HepG2 (cell line): ENCODE measurements around the gene WLS. TPM values are rescaled to one million over a fixed set of nuclear protein-coding genes. Genes with fewer than 3 reads are reported as not detected.

Experiments
- ATAC-seq: fragments of 200-7000 bp; cut with Tn5 transposase; 3 replicates; pipeline ENCODE4 v1.9.1; 2020; ENCODE audit warnings: mild to moderate bottlenecking, moderate library complexity
- BruUV-seq: library from RNA; stranded (reverse); fragments of 400-500 nt; replicated peaks from 2 replicates; lab custom pipeline; 2021; lab: Mats Ljungman, UMichigan
- CTCF ChIA-PET: fragments of 300-600 bp; formaldehyde crosslinking; extraction: SDS; loops from one replicate; lab custom pipeline; 2021; ENCODE audit warnings: low total read pairs, inconsistent platforms, low intra/inter-chr PET ratio; lab: Yijun Ruan, JAX
- POLR2A ChIA-PET: fragments of 350-600 bp; sonication (Branson Sonifier 250); formaldehyde crosslinking; loops from one replicate; lab custom pipeline; 2020; ENCODE audit warnings: antibody characterized with exemption, inconsistent platforms; lab: Yijun Ruan, JAX
- DNase-seq: peaks from one replicate; pipeline ENCODE4 v3.0.0-alpha.2; 2015; ENCODE audit warnings: low spot score
- FAIRE-seq: peaks from 3 replicates; lab custom pipeline; 2011; peaks lifted over from hg19 to GRCh38; lab: Jason Lieb, UNC
- H2AFZ ChIP-seq: one replicate; pipeline ENCODE4 v1.6.1; 2011; ENCODE audit warnings: low read length, inconsistent platforms
- H3K27ac ChIP-seq: fragments of 300-600 bp; 3 replicates; pipeline ENCODE4 v1.8.0; 2011; ENCODE audit warnings: mixed run types, mild to moderate bottlenecking, mixed read lengths, low read length, inconsistent platforms; ENCODE audit not compliant: insufficient read depth; ENCODE audit errors: extremely low read length
- H3K27me3 ChIP-seq, 2 experiments: fragments of 200-600 bp in 1 of 2; 2 replicates in 1 of 2; 3 replicates in 1 of 2; pipeline versions ENCODE4 v1.6.0 to v1.8.0; 2011; ENCODE audit warnings: low read length in 2 of 2, mild to moderate bottlenecking in 2 of 2, moderate library complexity in 2 of 2, inconsistent platforms in 1 of 2; ENCODE audit not compliant: insufficient read depth in 2 of 2, control insufficient read depth in 1 of 2
- H3K36me3 ChIP-seq, 2 experiments: fragments of 200-600 bp in 1 of 2; replicated peaks in 1 of 2; 2 replicates in 1 of 2; 3 replicates in 1 of 2; pipeline versions ENCODE4 v1.5.1 to v1.8.0; 2011; ENCODE audit warnings: low read length in 2 of 2, inconsistent platforms in 1 of 2; ENCODE audit not compliant: insufficient read depth in 2 of 2, control insufficient read depth in 1 of 2
- H3K4me1 ChIP-seq: 2 replicates; pipeline ENCODE4 v1.5.1; 2012; ENCODE audit warnings: low read length, inconsistent platforms; ENCODE audit not compliant: insufficient read depth
- H3K4me2 ChIP-seq: 2 replicates; pipeline ENCODE4 v1.6.0; 2011; ENCODE audit warnings: low read depth, low read length, inconsistent platforms
- H3K4me3 ChIP-seq, 3 experiments: fragments of 200-600 bp in 1 of 3; sonication (generic), shearing (Covaris generic) in 1 of 3; replicated peaks in 1 of 3; 2 replicates each; pipeline ENCODE4 v1.5.1; 2011 to 2016; ENCODE audit warnings: low read length in 3 of 3, inconsistent platforms in 2 of 3, low read depth in 2 of 3, mild to moderate bottlenecking in 2 of 3, control low read depth in 1 of 3, mixed read lengths in 1 of 3; ENCODE audit not compliant: insufficient read depth in 1 of 3
- H3K79me2 ChIP-seq: one replicate; pipeline ENCODE4 v1.6.1; 2011; ENCODE audit warnings: low read length, inconsistent platforms; ENCODE audit not compliant: insufficient read depth
- H3K9ac ChIP-seq: 2 replicates; pipeline ENCODE4 v1.6.0; 2011; ENCODE audit warnings: mild to moderate bottlenecking, low read depth, low read length, inconsistent platforms; ENCODE audit not compliant: insufficient read depth
- H3K9me3 ChIP-seq: 2 replicates; pipeline ENCODE4 v1.5.1; 2012; ENCODE audit warnings: mild to moderate bottlenecking, low read length
- H4K20me1 ChIP-seq: 2 replicates; pipeline ENCODE4 v1.6.0; 2011; ENCODE audit warnings: inconsistent platforms, mild to moderate bottlenecking, low read length, moderate library complexity; ENCODE audit not compliant: insufficient read depth
- E2F5 ChIP-seq: sonication (generic); formaldehyde crosslinking; conservative IDR thresholded peaks from 2 replicates; pipeline ENCODE4 v1.4.0; 2020; ENCODE audit warnings: missing genetic modification reagents
- FOSL2 ChIP-seq: sonication (generic); formaldehyde crosslinking; IDR thresholded peaks from 2 replicates; pipeline ENCODE4 v1.4.0; 2020; ENCODE audit warnings: missing genetic modification reagents
- IRF1 ChIP-seq: sonication (generic); formaldehyde crosslinking; IDR thresholded peaks from 2 replicates; pipeline ENCODE4 v1.4.0; 2020; ENCODE audit warnings: low read depth, mild to moderate bottlenecking, missing genetic modification reagents
- MAFF ChIP-seq: IDR thresholded peaks from 2 replicates; pipeline ENCODE4 v1.6.1; 2011; ENCODE audit warnings: low read depth, low read length, improper control_type of control experiment
- MAFK ChIP-seq, 2 experiments: IDR thresholded peaks in 1 of 2; conservative IDR thresholded peaks in 1 of 2; 2 replicates each; pipeline ENCODE4 v1.6.1; 2011; ENCODE audit warnings: improper control_type of control experiment in 2 of 2, low read length in 2 of 2
- NBN ChIP-seq: fragments of 450-650 bp; conservative IDR thresholded peaks from 2 replicates; pipeline ENCODE4 v1.6.1; 2017
- RNF2 ChIP-seq: fragments of 450-650 bp; conservative IDR thresholded peaks from 2 replicates; pipeline ENCODE4 v1.6.1; 2016; ENCODE audit warnings: low read depth
- SKI ChIP-seq: fragments of 450-650 bp; IDR thresholded peaks from one replicate; pipeline ENCODE4 v1.6.1; 2018; ENCODE audit warnings: mild to moderate bottlenecking; ENCODE audit not compliant: partially characterized antibody
- ZBTB10 ChIP-seq: sonication (generic); formaldehyde crosslinking; IDR thresholded peaks from 2 replicates; pipeline ENCODE4 v1.4.0; 2020; ENCODE audit warnings: missing genetic modification reagents, borderline replicate concordance
- WGBS: methylation state at CpG from one replicate; pipeline ENCODE4 v1.1.6; 2017; ENCODE audit warnings: low lambda C conversion rate; 5-methylcytosine and 5-hydroxymethylcytosine counted together
- in situ Hi-C: cut with HindIII; loops from 2 replicates; pipeline ENCODE4 v1.10.0; 2017; ENCODE audit warnings: low pct_unique_long_range_greater_than_20kb; ENCODE audit not compliant: extremely low pct_ligation_motif_present
- intact Hi-C: fragments of 100-400 bp; cut with micrococcal nuclease; formaldehyde crosslinking; loops from one replicate; pipeline ENCODE4 v1.10.0; 2022; ENCODE audit not compliant: unreplicated experiment
- polyA plus RNA-seq, 8 experiments: library from polyadenylated mRNA; depleted of rRNA in 3 of 8; stranded (reverse) in 7 of 8; unstranded in 1 of 8; fragments of >200 nt; fragmentation: Illumina TruSeq in 4 of 8; extraction: Trizol in 4 of 8; gene quantifications; 2 replicates each; pipeline versions ENCODE4 v1.2.1 to v1.2.3, GENCODE V29; 2011 to 2016; ENCODE audit warnings: low read depth in 4 of 8, missing spikeins in 1 of 8, mixed read lengths in 1 of 8; ENCODE audit not compliant: insufficient read depth in 1 of 8
- total RNA-seq, 5 experiments: library from RNA; depleted of rRNA; stranded (reverse); fragments of >200 nt; fragmentation: Illumina TruSeq; extraction: Trizol; gene quantifications; 2 replicates each; pipeline ENCODE4 v1.2.3, GENCODE V29; 2016; ENCODE audit warnings: low read depth in 1 of 5

WLS gene
- total and polyA plus RNA-seq, 2 of the 13 experiments (the other 11 are each of a cell fraction or from before 2014, with no cell fraction given): not detected

- Histone ChIP-seq H3K4me1 (no peaks in the 10 kb centered on the region), H2AFZ (no peak overlapping the region), H3K27me3 (0 out of 5 replicates have a peak, but pooled peaks cover 0 to 3% of the 10 kb centered on the region in 2 experiments), H3K4me3 (no peak overlapping the region), H4K20me1 (no peaks in the 10 kb centered on the region), H3K9me3 (no peaks in the 10 kb centered on the region), H3K27ac (no peak overlapping the region), H3K4me2 (no peak overlapping the region), H3K79me2 (no peaks in the 10 kb centered on the region), H3K9ac (no peak overlapping the region), H3K36me3 (no peaks in the 10 kb centered on the region)
- TF ChIP-seq NBN: no peak
- peak; percentile 32; the same call in 1 of the 2 replicates for TF ChIP-seq FOSL2 (CRISPR knock-in tag)
- no peak for TF ChIP-seq E2F5
- peak; percentile 12 for TF ChIP-seq SKI
- DNase-seq (peak; percentile 31), FAIRE-seq (no peak), ATAC-seq (no peak)
- no TSS peak for BruUV-seq
- CTCF ChIA-PET: no interaction called here
- in situ Hi-C loops (no loop called here), intact Hi-C loops (no loop called here)
- POLR2A ChIA-PET: no interaction called here
- 0% methylated on average over 1 of the region's 1 CpG for WGBS
These were observed 104.2 kb downstream of the WLS start for GRCh38 chr1:68128157-68128556.

- Histone ChIP-seq H3K9me3 (no peaks in the 10 kb centered on the region), H3K27ac (no peak overlapping the region), H3K4me2 (no peak overlapping the region), H4K20me1 (no peaks in the 10 kb centered on the region), H3K9ac (no peak overlapping the region), H3K36me3 (no peaks in the 10 kb centered on the region), H3K27me3 (peaks cover 0 to 7% of the 10 kb centered on the region in 2 experiments; a peak in 3 of 5 replicates), H3K4me1 (peaks cover 8% of the 10 kb centered on the region), H3K4me3 (no peak overlapping the region), H2AFZ (no peak overlapping the region), H3K79me2 (no peaks in the 10 kb centered on the region)
- FAIRE-seq: no peak
- POLR2A ChIA-PET: no interaction called here
- DNase-seq: no peak
- in situ Hi-C loops (loop anchor here (5.0 kb wide), 1 partner anchor 201 kb away; no protein-coding TSS in a partner anchor), intact Hi-C loops (no loop called here)
- no TSS peak for BruUV-seq
- 18% methylated on average over 4 of the region's 4 CpGs for WGBS
- CTCF ChIA-PET: interaction anchor here (3.1 kb wide), 1 partner anchor 200 kb away, joined by 33 read pairs; no protein-coding TSS in a partner anchor
- TF ChIP-seq MAFF: peak; percentile 57; the same call in 1 of the 2 replicates
- TF ChIP-seq RNF2: no peak
- TF ChIP-seq MAFK (conservative IDR thresholded peaks at IDR 0.05 in 1 of 2, IDR thresholded peaks at IDR 0.05 in 1 of 2; ENCODE audit: low read length in 2 of 2): peak; percentile 52 to 71; a peak in 3 of 4 replicates
- TF ChIP-seq ZBTB10 (CRISPR knock-in tag): no peak
- TF ChIP-seq IRF1: no peak
- no peak for ATAC-seq
These were observed 110.8 kb downstream of the WLS start for GRCh38 chr1:68121536-68121935.
